AG09319 (cell line): ENCODE measurements around the gene TUBB3.

Experiments used
- DNase-seq: peaks from one replicate; pipeline ENCODE4 v3.0.0-alpha.2; 2010; ENCODE audit warnings: low read depth; ENCODE audit errors: extremely low read depth
- CTCF ChIP-seq: IDR thresholded peaks from 2 replicates; pipeline ENCODE4 v1.5.1; 2011; ENCODE audit warnings: low read depth, mild to moderate bottlenecking, inconsistent platforms, low read length, moderate library complexity

TUBB3 gene

GRCh38 chr16:89887243-89887642 is 35.9 kb upstream of the TUBB3 start:
- no peak for TF ChIP-seq CTCF
- DNase-seq = no peak

- DNase-seq = no peak
- no peak for TF ChIP-seq CTCF
Observed at GRCh38 chr16:89890200-89890599, 32.9 kb upstream of the TUBB3 start.

GRCh38 chr16:89890886-89891657 is 32.1 kb upstream of the TUBB3 start:
- no peak for DNase-seq
- TF ChIP-seq CTCF = no peak

GRCh38 chr16:89892055-89892630 is 31.0 kb upstream of the TUBB3 start:
- no peak for TF ChIP-seq CTCF
- DNase-seq = no peak

GRCh38 chr16:89892635-89893034 is 30.5 kb upstream of the TUBB3 start:
- DNase-seq = no peak
- no peak for TF ChIP-seq CTCF

GRCh38 chr16:89893642-89894548 is 29.2 kb upstream of the TUBB3 start:
- no peak for TF ChIP-seq CTCF
- no peak for DNase-seq
